Lung microvascular endothelial cell (primary cell): ENCODE measurements around the gene ZSWIM5. TPM values are rescaled to one million over a fixed set of nuclear protein-coding genes. Genes with fewer than 3 reads are reported as not detected.
"Not testable (repeated sequence)": the region's sequence is repeated elsewhere in the genome, so short reads cannot be mapped to it uniquely, and the experiment has no call there.

Experiments
- DNase-seq, 2 donors: peaks; one replicate each; pipeline versions ENCODE4 v3.0.0 to v3.0.0-alpha.2; 2010; ENCODE audit warnings: low read depth in 2 of 2
- total RNA-seq: library from RNA; depleted of rRNA; stranded (reverse); fragments of >200 nt; gene quantifications from 2 replicates; pipeline ENCODE4 v1.2.1, GENCODE V29; 2014

ZSWIM5 gene
- total RNA-seq, 1 donor from 2014 or later, result 10.1 TPM

DNA sequence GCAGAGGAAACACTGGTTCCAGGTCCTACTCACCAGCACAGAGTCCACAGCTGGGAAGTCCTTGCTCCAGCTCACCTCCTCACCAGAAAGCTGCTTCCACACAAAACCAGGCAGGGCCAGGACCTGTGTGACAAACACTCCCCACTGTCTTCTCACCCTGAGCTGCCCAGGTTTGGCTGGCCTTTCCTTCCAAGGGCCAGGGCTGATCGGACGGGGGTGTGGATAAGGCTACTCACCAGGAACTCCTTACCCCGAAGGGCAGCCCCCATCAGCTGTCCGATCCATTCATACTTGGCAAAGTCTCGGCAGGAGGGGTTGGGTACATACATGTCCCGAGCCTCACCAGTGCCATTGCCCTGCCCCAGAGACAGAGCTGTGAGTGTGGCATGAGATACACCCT is 200.6 kb downstream of the ZSWIM5 start:
- no peak for DNase-seq

GRCh38 chr1:45004281-45004920 is 202.0 kb downstream of the ZSWIM5 start:
- DNase-seq, result no peak

GRCh38 chr1:45003741-45004140 is 202.7 kb downstream of the ZSWIM5 start:
- DNase-seq, result no peak

DNA sequence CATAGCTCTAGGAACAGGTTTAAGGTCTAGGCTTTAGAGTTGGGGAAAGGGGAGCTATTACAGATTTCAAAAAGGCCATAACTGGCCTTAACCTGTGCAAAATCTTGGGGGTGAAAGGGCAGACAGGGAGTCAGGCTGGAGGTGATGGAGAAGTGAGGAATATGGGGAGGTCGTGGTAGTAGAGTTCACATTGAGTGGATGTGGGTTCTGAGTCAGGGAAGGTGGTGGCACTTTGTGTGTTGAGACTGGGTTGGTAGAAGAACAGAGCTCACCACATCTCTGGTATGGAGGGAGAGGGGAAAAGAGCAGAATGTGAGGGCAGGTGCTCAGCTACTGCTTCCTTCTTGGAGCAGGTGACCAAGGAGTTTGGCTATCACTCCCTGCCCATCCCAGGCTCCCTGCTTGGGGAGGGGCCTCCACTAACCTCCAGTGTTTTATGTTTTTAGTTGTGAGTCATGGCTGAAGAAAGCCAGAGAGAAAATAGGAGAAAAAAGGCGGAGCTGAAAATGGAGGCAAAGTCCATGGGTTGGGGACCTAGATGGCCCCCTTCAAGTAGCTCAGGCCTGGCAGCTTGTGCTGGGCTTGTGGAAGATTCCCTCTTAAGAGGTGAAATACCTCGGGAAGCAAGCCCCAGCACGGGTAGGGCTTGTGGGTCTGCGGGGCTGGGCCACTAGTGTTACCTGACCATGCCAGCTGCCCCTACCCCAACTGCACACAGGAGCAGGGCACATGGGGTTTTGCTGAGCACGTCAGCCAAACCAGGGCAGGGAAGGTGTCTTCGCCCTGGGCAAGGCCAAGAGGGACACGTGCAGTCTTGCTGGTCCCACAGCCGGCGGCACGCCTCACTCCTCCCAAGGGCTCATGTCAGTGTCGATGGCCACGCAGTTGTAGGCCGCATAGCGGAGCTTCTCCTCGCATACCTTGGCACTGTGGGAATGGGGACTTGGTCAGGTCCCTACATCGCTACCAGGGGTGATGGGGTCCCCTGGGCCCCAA is 203.5 kb downstream of the ZSWIM5 start:
- DNase-seq, result no peak

DNA sequence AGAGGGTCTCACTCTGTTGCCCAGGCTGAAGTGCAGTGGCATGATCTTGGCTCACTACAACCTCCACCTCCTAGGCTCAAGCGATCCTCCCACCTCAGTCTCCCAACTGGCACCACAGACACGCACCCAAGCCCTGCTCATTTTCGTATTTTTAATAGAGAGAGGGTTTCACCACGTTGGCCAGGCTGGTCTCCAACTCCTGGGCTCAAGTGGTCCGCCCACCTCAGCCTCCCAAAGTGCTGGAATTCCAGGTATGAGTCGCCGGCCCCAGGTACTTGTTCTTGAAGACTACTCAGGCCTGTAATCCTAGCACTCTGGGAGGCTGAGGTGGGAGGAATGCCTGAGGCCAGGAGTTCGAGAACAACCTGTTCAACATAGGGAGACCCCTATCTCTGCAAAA is 204.8 kb downstream of the ZSWIM5 start:
- DNase-seq, result not testable (repeated sequence)

- DNase-seq, result peak in 1 of 2 donors; percentile 24
Observed at GRCh38 chr1:45001011-45001481, 205.4 kb downstream of the ZSWIM5 start.

DNA sequence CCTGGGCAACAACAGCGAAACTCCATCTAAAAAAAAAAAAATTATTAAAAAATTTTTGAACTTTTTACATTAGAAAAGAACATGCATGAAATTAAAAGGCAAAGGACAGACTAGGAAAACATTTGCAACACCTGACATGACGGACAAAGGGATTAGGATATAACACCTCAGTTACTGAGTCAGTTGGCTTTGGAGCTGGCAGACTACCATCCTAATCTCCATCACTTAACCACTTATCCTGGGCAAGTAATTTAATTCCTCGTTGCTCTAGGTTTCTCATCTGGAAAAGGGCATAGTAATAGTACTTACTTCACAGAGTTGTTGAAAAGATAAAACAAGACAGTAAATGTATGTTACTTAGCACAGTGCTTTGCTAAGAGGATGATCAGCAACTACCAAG is 207.2 kb downstream of the ZSWIM5 start:
- DNase-seq, result no peak

DNA sequence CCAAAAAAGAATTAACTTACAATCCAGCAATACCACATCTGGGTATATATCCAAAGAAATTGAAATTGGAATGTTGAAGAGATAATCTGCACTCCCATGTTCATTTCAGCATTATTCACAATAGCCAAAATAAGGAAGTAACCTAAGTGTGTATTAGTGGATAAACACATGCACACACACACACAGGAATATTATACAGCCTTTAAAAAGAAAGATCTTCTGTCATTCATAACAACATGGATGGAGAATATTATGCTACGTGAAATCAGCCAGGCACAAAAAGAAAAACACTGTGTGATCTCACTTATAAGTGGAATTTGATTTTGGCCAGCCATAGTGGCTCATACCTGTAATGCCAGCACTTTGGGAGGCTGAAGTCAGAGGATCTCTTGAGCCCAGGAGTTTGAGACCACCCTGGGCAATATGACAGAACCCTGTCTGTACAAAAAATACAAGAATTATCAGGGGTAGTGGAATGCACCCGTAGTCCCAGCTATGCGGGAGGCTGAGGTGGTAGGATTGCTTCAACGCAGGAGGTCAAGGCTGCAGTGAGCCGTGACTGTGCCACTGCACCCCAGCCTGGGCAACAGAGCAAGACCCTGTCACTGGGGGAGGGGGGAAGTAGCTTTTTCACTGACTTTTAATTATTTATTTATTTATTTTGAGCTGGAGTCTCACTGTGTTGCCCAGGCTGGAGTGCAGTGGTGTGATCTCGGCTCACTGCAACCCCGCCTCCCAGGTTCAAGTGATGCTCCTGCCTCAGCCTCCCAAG is 210.8 kb downstream of the ZSWIM5 start:
- DNase-seq, result no peak

GRCh38 chr1:44994309-44994898 is 212.0 kb downstream of the ZSWIM5 start:
- DNase-seq, result no peak

DNA sequence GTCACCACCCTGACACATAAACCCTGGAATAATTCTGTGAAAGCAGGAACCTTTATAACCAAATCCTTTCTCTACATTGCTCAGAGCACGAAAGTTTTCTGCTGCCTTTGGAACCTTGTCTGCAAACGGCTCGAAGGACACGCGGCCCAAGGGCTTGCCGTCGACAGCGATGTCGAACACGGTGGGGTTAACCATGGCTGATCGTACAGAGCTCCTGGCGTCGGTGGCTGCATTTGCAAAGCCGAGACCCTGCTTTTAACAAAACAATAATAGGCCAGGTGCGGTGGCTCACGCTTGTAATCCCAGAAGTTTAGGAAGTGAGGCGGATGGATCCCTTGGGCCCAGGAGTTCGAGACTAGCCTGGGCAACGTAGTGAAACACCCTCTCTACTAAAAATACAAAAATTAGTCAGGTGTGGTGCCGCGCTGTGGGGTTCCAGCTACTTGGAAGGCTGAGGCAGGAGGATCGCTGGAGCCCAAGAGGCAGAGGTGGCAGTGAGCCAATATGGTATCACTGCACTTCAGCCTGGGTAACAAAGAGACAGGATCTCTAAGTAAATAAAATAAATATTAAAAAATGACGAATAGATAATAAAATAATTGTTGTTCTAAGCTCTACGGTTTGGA is 217.8 kb downstream of the ZSWIM5 start:
- DNase-seq, result no peak

GRCh38 chr1:44985747-44986359 is 220.6 kb downstream of the ZSWIM5 start:
- DNase-seq, result peak in 1 of 2 donors; percentile 11

- DNase-seq, result not testable (repeated sequence)
Observed at GRCh38 chr1:44977372-44977771, 229.0 kb downstream of the ZSWIM5 start.

GRCh38 chr1:44976252-44976651 is 230.2 kb downstream of the ZSWIM5 start:
- no peak for DNase-seq

DNA sequence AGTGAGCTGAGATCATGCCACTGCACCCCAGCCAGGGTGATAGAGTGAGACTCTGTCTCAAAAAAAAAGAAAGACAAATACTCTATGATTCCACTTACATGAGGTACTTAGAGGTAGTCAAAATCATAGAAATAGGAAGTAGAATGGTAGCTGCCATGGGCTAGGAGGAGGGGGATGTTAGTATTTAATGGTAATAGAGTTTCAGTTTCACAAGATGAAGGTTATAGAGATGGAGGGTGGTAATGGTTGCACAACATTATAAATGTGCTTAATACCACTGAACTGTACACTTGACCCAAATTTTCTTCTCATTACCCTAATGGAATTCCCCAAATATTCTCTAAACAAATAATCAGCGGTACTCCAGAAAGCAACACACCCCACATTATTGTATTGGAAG is 232.8 kb downstream of the ZSWIM5 start:
- no peak for DNase-seq

- peak in 1 of 2 donors; percentile 19 for DNase-seq
Observed at GRCh38 chr1:44970317-44970716, 236.1 kb downstream of the ZSWIM5 start.

Other genes starting within 250 kb of the ZSWIM5 start
- gene EIF2B3, start 220.0 kb downstream of the ZSWIM5 start, total RNA-seq, result 15.3 and 16.1 TPM in 2 replicates
- 17.7 and 19.6 TPM in 2 replicates for gene HECTD3, start 195.3 kb downstream of the ZSWIM5 start, total RNA-seq
- 240 and 272 TPM in 2 replicates for gene UROD, start 194.4 kb downstream of the ZSWIM5 start, total RNA-seq
- 0.60 and 1.3 TPM in 2 replicates for gene HPDL, start 120.3 kb upstream of the ZSWIM5 start, total RNA-seq
- 12.9 and 13.5 TPM in 2 replicates for gene TOE1, start 133.6 kb upstream of the ZSWIM5 start, total RNA-seq
- gene MUTYH, start 133.8 kb upstream of the ZSWIM5 start, total RNA-seq, result 5.9 and 7.3 TPM in 2 replicates